ENCODE results near the gene PLCH1.

DNA sequence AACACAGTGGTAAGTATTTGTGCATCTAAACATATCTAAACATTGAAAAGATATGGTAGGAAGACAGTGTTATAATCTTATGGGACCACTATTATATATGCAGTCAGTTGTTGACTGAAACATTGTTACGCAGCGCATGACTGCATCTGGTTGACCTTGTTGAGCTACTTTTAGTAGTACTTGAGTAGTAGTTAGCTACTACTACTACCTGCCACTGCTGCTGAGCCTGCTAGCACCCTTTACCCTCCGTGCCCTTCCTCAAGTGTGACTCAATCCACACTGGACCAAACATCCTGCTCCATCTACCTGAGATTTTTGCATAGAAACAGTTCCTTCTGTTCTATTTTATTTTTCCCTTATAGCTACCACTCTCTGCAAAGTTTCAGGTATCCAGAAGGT lies 327.8 kb downstream of the PLCH1 start:
- TF ChIP-seq, protein P1, sequence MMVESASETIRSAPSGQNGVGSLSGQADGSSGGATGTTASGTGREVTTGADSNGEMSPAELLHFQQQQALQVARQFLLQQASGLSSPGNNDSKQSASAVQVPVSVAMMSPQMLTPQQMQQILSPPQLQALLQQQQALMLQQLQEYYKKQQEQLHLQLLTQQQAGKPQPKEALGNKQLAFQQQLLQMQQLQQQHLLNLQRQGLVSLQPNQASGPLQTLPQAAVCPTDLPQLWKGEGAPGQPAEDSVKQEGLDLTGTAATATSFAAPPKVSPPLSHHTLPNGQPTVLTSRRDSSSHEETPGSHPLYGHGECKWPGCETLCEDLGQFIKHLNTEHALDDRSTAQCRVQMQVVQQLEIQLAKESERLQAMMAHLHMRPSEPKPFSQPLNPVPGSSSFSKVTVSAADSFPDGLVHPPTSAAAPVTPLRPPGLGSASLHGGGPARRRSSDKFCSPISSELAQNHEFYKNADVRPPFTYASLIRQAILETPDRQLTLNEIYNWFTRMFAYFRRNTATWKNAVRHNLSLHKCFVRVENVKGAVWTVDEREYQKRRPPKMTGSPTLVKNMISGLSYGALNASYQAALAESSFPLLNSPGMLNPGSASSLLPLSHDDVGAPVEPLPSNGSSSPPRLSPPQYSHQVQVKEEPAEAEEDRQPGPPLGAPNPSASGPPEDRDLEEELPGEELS (CRISPR knock-in tag; IDR thresholded peaks at IDR 0.05) = no peak
- TF ChIP-seq ATRX (CRISPR knock-in tag; IDR thresholded peaks at IDR 0.05; ENCODE audit: borderline replicate concordance) (no peak), HOXA5 (CRISPR knock-in tag; IDR thresholded peaks at IDR 0.05) (no peak), CBFB (CRISPR knock-in tag; IDR thresholded peaks at IDR 0.05) (no peak), SRF (IDR thresholded peaks at IDR 0.05; ENCODE audit: low read depth, low read length) (no peak), MXI1 (IDR thresholded peaks at IDR 0.05; ENCODE audit: borderline replicate concordance, low read depth, low read length) (no peak)
- TF ChIP-seq, protein P2, sequence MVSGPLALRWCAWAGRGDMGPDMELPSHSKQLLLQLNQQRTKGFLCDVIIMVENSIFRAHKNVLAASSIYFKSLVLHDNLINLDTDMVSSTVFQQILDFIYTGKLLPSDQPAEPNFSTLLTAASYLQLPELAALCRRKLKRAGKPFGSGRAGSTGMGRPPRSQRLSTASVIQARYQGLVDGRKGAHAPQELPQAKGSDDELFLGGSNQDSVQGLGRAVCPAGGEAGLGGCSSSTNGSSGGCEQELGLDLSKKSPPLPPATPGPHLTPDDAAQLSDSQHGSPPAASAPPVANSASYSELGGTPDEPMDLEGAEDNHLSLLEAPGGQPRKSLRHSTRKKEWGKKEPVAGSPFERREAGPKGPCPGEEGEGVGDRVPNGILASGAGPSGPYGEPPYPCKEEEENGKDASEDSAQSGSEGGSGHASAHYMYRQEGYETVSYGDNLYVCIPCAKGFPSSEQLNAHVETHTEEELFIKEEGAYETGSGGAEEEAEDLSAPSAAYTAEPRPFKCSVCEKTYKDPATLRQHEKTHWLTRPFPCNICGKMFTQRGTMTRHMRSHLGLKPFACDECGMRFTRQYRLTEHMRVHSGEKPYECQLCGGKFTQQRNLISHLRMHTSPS (CRISPR knock-in tag; IDR thresholded peaks at IDR 0.05; ENCODE audit: low read depth) = no peak
- TF ChIP-seq, protein P3, sequence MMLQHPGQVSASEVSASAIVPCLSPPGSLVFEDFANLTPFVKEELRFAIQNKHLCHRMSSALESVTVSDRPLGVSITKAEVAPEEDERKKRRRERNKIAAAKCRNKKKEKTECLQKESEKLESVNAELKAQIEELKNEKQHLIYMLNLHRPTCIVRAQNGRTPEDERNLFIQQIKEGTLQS (CRISPR knock-in tag; IDR thresholded peaks at IDR 0.05) = no peak

Data from HepG2 (cell line).